Activated naive CD4-positive, alpha-beta T cell treated with anti-CD3 and anti-CD28 coated beads for 36 hours (primary cell): ENCODE measurements around the gene NCKAP5. TPM values are rescaled to one million over a fixed set of nuclear protein-coding genes. Genes with fewer than 3 reads are reported as not detected.
"Not testable (repeated sequence)": the region's sequence is repeated elsewhere in the genome, so short reads cannot be mapped to it uniquely, and the experiment has no call there.

ENCODE experiments used
- CTCF ChIA-PET: fragments of 350-600 bp; sonication (Branson Sonifier 250); formaldehyde crosslinking; loops from one replicate; lab custom pipeline; 2021; ENCODE audit warnings: antibody characterized with exemption; lab: Charles Lee
- DNase-seq: peaks from one replicate; pipeline ENCODE4 v3.0.0-alpha.2; 2020
- H3K27ac Mint-ChIP-seq: one replicate; pipeline ENCODE4 v1.8.0; 2021; ENCODE audit warnings: mild to moderate bottlenecking, mixed read lengths
- H3K27me3 Mint-ChIP-seq: one replicate; pipeline ENCODE4 v1.8.0; 2021; ENCODE audit warnings: low read depth, mixed read lengths
- H3K36me3 Mint-ChIP-seq: one replicate; pipeline ENCODE4 v1.8.0; 2021; ENCODE audit warnings: low read depth, mixed read lengths
- H3K4me1 Mint-ChIP-seq: one replicate; pipeline ENCODE4 v1.8.0; 2021; ENCODE audit warnings: low read depth, mixed read lengths
- H3K4me3 Mint-ChIP-seq: one replicate; pipeline ENCODE4 v1.8.0; 2021; ENCODE audit warnings: mild to moderate bottlenecking, moderate library complexity, mixed read lengths
- H3K9me3 Mint-ChIP-seq: one replicate; pipeline ENCODE4 v1.8.0; 2021; ENCODE audit warnings: mixed read lengths
- intact Hi-C: fragments of 100-400 bp; cut with micrococcal nuclease; formaldehyde crosslinking; loops from one replicate; pipeline ENCODE4 v1.15.1; 2023
- total RNA-seq, 2 experiments: library from RNA; stranded (reverse); gene quantifications; one replicate each; pipeline ENCODE4 v1.2.3, GENCODE V29; 2021

Gene NCKAP5
- total RNA-seq, 2 experiments from 2014 or later, result not detected

GRCh38 chr2:133484784-133485183, 83.5 kb downstream of the NCKAP5 start:
- Mint-ChIP-seq H3K36me3 (no peaks in the 10 kb centered on the region), H3K9me3 (peaks cover 2% of the 10 kb centered on the region), H3K27ac (no peak overlapping the region), H3K27me3 (no peaks in the 10 kb centered on the region), H3K4me1 (no peaks in the 10 kb centered on the region), H3K4me3 (no peak overlapping the region)
- no peak for DNase-seq
- CTCF ChIA-PET, result no interaction called here
- intact Hi-C loops, result no loop called here

DNA sequence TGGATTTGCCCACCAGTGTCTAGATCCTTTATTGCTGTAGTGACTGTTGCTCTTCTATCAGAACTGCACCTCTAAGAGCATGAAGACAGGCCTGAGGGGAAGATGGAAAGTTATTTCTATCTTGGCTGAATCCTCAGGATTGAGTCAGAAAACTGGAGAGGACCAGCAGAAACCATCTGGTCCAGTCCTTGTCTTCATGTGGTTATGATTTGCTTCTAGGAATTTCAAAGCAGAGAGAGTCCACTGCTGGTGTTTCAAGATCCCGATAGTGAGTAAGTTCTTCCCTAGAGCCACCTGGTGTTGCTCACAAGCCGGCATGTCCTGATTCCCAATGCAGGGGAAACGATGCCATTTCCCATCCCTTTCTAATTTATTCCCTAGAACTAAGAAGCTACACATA, 84.2 kb downstream of the NCKAP5 start:
- Mint-ChIP-seq H3K27me3 (no peaks in the 10 kb centered on the region), H3K9me3 (peaks cover 2% of the 10 kb centered on the region), H3K4me3 (no peak overlapping the region), H3K36me3 (no peaks in the 10 kb centered on the region), H3K4me1 (no peaks in the 10 kb centered on the region), H3K27ac (no peak overlapping the region)
- intact Hi-C loops, result no loop called here
- no peak for DNase-seq
- CTCF ChIA-PET, result no interaction called here

GRCh38 chr2:133483181-133483580, 85.1 kb downstream of the NCKAP5 start:
- Mint-ChIP-seq H3K9me3 (peaks cover 3% of the 10 kb centered on the region), H3K27me3 (no peaks in the 10 kb centered on the region), H3K27ac (no peak overlapping the region), H3K36me3 (no peaks in the 10 kb centered on the region), H3K4me3 (no peak overlapping the region), H3K4me1 (no peaks in the 10 kb centered on the region)
- DNase-seq, result no peak
- intact Hi-C loops, result no loop called here
- CTCF ChIA-PET, result no interaction called here

DNA sequence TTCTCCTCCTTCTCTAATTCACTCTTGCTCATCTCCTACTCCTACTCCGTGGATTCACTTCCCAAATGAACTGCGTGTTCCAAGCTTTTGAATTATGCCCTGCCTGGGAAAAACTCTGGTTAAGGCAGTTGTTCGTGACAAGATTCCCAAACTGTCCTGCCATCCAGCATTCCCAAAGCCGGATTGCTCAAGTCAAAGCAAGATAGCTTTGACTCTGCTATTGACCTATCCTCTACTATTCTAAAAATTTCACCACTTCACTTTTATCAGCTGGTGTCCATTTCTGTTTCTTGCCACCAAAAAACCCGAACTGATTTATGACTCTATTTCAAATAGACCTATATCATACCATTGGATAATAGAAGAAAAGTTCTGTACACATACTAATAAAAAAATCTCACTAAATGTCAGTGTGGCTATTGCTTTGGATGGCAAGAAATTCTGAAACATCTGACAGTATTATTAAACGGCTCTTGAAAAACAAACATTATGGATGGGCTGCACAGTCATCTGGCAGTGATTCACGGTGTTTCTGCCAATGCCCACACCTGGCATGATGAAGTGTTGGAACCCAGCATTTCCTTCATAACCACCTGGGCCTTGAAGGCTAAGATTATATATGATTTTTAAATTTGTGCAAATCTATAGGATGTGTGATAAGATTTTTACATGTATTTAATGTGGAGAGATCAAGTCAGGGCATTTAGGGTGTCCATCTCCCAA, 87.4 kb downstream of the NCKAP5 start:
- CTCF ChIA-PET, result no interaction called here
- intact Hi-C loops, result no loop called here
- Mint-ChIP-seq H3K9me3 (peaks cover 1% of the 10 kb centered on the region), H3K36me3 (no peaks in the 10 kb centered on the region), H3K27ac (no peak overlapping the region), H3K4me1 (no peaks in the 10 kb centered on the region), H3K4me3 (no peak overlapping the region), H3K27me3 (no peaks in the 10 kb centered on the region)
- no peak for DNase-seq

DNA sequence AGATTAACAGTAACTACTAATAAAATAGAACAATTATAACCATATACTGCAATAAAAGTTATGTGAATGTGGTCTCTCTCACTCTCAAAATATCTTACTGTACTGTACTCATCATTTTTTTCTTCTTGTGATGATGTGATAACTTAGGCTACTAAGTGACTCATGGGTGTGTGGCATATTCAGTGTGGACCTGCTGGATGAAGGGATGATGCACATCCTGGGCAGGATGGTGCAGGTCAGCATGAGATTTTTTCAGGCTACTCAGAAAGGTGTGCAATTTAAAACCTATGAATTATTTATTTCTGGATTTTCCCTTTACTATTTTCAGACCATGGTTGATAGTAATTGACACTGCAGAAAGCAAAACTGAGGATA, 90.7 kb downstream of the NCKAP5 start:
- peaks cover 2% of the 10 kb centered on the region for H3K27me3 Mint-ChIP-seq
- DNase-seq, result no peak
- intact Hi-C loops, result no loop called here
- peaks cover 1% of the 10 kb centered on the region for H3K9me3 Mint-ChIP-seq
- CTCF ChIA-PET, result no interaction called here
- no peak overlapping the region for H3K27ac Mint-ChIP-seq
- H3K4me3 Mint-ChIP-seq, result no peak overlapping the region
- no peaks in the 10 kb centered on the region for H3K4me1 Mint-ChIP-seq
- H3K36me3 Mint-ChIP-seq, result no peaks in the 10 kb centered on the region

DNA sequence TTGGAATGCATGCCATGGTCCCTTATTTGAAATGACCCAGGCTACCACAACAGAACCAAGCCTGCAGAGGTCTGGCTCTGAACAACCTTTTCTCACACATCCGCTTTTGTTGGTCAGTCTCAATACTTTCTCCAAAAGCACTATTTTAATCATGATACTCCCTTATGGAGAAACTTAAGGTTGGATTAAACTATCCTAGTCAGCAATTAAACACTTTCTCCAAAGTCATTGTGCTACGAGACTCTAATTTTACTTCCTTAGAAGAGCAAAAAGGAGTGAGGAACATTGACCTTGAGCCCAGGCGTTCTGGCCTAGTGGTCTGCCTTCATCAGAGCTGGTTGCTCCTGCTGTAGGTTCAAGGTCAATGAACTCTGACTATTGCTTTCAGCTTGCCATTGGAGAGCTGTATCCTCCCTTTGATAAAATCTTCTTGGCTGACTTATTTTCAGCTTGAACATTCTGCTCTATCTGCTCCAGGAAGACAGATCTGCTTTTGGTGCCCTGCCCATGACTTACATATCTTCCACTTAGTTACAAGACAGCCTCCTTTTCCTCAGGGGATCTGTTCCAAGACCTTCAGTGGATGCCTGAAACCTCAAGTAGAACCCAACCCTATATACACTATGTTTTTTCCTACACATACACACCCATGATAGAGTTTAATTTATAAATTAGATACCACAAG, 91.2 kb downstream of the NCKAP5 start:
- Mint-ChIP-seq H3K9me3 (peaks cover 1% of the 10 kb centered on the region), H3K27ac (no peak overlapping the region), H3K27me3 (peaks cover 2% of the 10 kb centered on the region), H3K36me3 (no peaks in the 10 kb centered on the region), H3K4me3 (no peak overlapping the region), H3K4me1 (no peaks in the 10 kb centered on the region)
- intact Hi-C loops, result no loop called here
- CTCF ChIA-PET, result no interaction called here
- DNase-seq, result no peak

- Mint-ChIP-seq H3K27me3 (peaks cover 2% of the 10 kb centered on the region), H3K27ac (no peak overlapping the region), H3K36me3 (no peaks in the 10 kb centered on the region), H3K4me3 (no peak overlapping the region), H3K9me3 (peaks cover 1% of the 10 kb centered on the region), H3K4me1 (no peaks in the 10 kb centered on the region)
- intact Hi-C loops, result no loop called here
- no peak for DNase-seq
- CTCF ChIA-PET, result no interaction called here
These were observed 92.0 kb downstream of the NCKAP5 start for GRCh38 chr2:133476286-133476685.

DNA sequence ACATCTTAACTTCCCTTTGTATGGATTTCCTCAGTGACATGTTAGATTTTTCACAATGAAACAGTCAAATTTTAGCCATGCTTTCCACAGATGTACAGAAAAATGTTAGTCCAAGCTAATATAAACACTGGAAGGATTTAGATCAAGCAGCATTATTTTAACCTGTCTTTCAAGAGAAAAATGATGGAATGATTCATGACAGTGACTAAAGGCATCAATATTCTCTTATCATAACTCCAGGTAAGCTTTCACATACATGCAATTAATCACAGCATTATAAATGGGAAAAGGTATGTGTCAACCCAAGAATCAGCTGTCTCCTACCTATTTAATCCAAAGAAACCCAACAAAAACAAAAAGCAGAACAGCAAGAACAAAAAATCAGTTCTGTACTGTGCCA, 92.7 kb downstream of the NCKAP5 start:
- no peak for DNase-seq
- Mint-ChIP-seq H3K9me3 (peaks cover 1% of the 10 kb centered on the region), H3K36me3 (no peaks in the 10 kb centered on the region), H3K27me3 (peaks cover 2% of the 10 kb centered on the region), H3K4me3 (no peak overlapping the region), H3K27ac (no peak overlapping the region), H3K4me1 (no peaks in the 10 kb centered on the region)
- intact Hi-C loops, result no loop called here
- CTCF ChIA-PET, result no interaction called here

GRCh38 chr2:133470446-133470845, 97.8 kb downstream of the NCKAP5 start:
- H3K9me3 Mint-ChIP-seq, DNase-seq, H3K27me3 Mint-ChIP-seq, H3K27ac Mint-ChIP-seq, H3K36me3 Mint-ChIP-seq, intact Hi-C loops, H3K4me3 Mint-ChIP-seq, H3K4me1 Mint-ChIP-seq, CTCF ChIA-PET: not testable (repeated sequence)

DNA sequence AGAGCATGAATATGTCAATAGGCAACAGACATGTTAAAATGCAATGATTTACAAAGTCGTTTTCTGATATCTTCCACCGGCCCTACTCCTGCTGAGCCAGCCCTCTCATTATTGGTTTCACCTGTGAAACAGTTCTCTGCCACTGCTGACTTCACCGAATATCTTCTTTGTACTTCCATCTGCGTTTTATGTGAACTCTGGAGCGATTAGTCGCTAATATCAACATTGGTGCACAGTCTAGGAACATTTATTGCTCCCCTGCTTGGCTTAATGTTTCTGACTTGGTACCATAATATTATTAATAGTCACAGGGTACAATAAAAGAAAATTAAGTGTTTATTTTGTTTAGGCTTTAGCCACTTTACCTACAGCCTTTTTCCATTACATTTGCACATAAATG, 105.5 kb downstream of the NCKAP5 start:
- H3K27me3 Mint-ChIP-seq, result no peaks in the 10 kb centered on the region
- no peaks in the 10 kb centered on the region for H3K36me3 Mint-ChIP-seq
- DNase-seq, result no peak
- no peaks in the 10 kb centered on the region for H3K4me1 Mint-ChIP-seq
- intact Hi-C loops, result no loop called here
- CTCF ChIA-PET, result no interaction called here
- no peaks in the 10 kb centered on the region for H3K9me3 Mint-ChIP-seq
- no peak overlapping the region for H3K4me3 Mint-ChIP-seq
- H3K27ac Mint-ChIP-seq, result no peak overlapping the region

DNA sequence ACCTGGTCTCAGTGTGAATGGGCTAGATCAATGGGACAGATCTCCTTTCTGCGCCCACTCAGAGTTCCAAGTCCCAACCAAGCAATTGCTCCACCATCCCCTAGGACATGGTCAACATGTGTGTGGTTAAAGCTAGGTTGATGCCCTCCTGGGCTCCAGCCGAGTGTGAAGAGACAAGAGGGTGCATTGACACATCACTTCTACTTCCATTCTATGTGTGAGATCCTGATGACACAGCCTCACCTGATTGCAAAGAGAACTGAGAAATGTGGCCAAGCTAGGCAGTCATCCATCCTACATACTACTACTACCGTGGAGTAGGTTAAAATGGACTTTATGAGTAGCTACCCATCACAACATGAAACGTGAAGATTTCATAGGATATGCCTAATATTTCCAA, 106.8 kb downstream of the NCKAP5 start:
- Mint-ChIP-seq H3K4me1 (no peaks in the 10 kb centered on the region), H3K9me3 (no peaks in the 10 kb centered on the region), H3K27me3 (no peaks in the 10 kb centered on the region), H3K27ac (no peak overlapping the region), H3K4me3 (no peak overlapping the region), H3K36me3 (no peaks in the 10 kb centered on the region)
- DNase-seq, result no peak
- CTCF ChIA-PET, result no interaction called here
- intact Hi-C loops, result no loop called here

- intact Hi-C loops, result no loop called here
- no peak for DNase-seq
- H3K27me3 Mint-ChIP-seq, result no peaks in the 10 kb centered on the region
- no peaks in the 10 kb centered on the region for H3K9me3 Mint-ChIP-seq
- H3K4me3 Mint-ChIP-seq, result no peak overlapping the region
- no peaks in the 10 kb centered on the region for H3K36me3 Mint-ChIP-seq
- CTCF ChIA-PET, result no interaction called here
- H3K4me1 Mint-ChIP-seq, result no peaks in the 10 kb centered on the region
- H3K27ac Mint-ChIP-seq, result no peak overlapping the region
These were observed 108.7 kb downstream of the NCKAP5 start for GRCh38 chr2:133459590-133459989.

- H3K4me1 Mint-ChIP-seq, result no peaks in the 10 kb centered on the region
- H3K36me3 Mint-ChIP-seq, result no peaks in the 10 kb centered on the region
- no peaks in the 10 kb centered on the region for H3K27me3 Mint-ChIP-seq
- intact Hi-C loops, result no loop called here
- H3K4me3 Mint-ChIP-seq, result no peak overlapping the region
- no peak for DNase-seq
- CTCF ChIA-PET, result no interaction called here
- H3K9me3 Mint-ChIP-seq, result no peaks in the 10 kb centered on the region
- H3K27ac Mint-ChIP-seq, result no peak overlapping the region
These were observed 110.0 kb downstream of the NCKAP5 start for GRCh38 chr2:133458280-133458679.
